Mesodermal cell (in vitro differentiated cells): Measurements from ENCODE around the gene PLCB4.
"Not testable (repeated sequence)": the region's sequence is repeated elsewhere in the genome, so short reads cannot be mapped to it uniquely, and the experiment has no call there.

Experiments
- H3K27ac ChIP-seq: 2 replicates; pipeline ENCODE4 v1.7.0; 2013; ENCODE audit warnings: mild to moderate bottlenecking, low read depth, low read length, moderate library complexity; ENCODE audit not compliant: severe bottlenecking
- H3K36me3 ChIP-seq: 2 replicates; pipeline ENCODE4 v1.7.1; 2013; ENCODE audit warnings: mild to moderate bottlenecking, low read length, moderate library complexity; ENCODE audit not compliant: control insufficient read depth, insufficient read depth
- H3K4me1 ChIP-seq: one replicate; pipeline ENCODE4 v1.7.1; 2013; ENCODE audit warnings: mild to moderate bottlenecking, low read length; ENCODE audit not compliant: insufficient read depth, control insufficient read depth, poor library complexity, severe bottlenecking
- H3K4me3 ChIP-seq: 2 replicates; pipeline ENCODE4 v1.7.0; 2013; ENCODE audit warnings: low read length, control low read depth, mild to moderate bottlenecking; ENCODE audit not compliant: insufficient read depth, poor library complexity, severe bottlenecking; ENCODE audit errors: extremely low read depth
- H3K9me3 ChIP-seq: 2 replicates; pipeline ENCODE4 v1.7.1; 2013; ENCODE audit warnings: mild to moderate bottlenecking, low read length, moderate library complexity; ENCODE audit not compliant: control insufficient read depth
- WGBS, 2 experiments: methylation state at CpG; one replicate each; pipeline ENCODE4 v1.1.5; 2013; ENCODE audit warnings: missing lambda C conversion rate in 2 of 2; ENCODE audit not compliant: insufficient coverage in 2 of 2; 5-methylcytosine and 5-hydroxymethylcytosine counted together

PLCB4 gene

GRCh38 chr20:9032758-9033157, 36.1 kb upstream of the PLCB4 start:
- 91 to 96% methylated on average over 4 of the region's 4 CpGs for WGBS, 2 experiments

GRCh38 chr20:9035126-9035525, 33.8 kb upstream of the PLCB4 start:
- Histone ChIP-seq H3K4me1 (no peaks in the 10 kb centered on the region), H3K4me3 (no peak overlapping the region), H3K27ac (no peak overlapping the region), H3K9me3 (no peaks in the 10 kb centered on the region), H3K36me3 (no peaks in the 10 kb centered on the region)
- 53 to 66% methylated on average over 2 of the region's 3 CpGs for WGBS, 2 experiments

More at GRCh38 chr20:9032758-9033157, 36.1 kb upstream of the PLCB4 start:
- Histone ChIP-seq H3K36me3 (no peaks in the 10 kb centered on the region), H3K9me3 (no peaks in the 10 kb centered on the region), H3K4me3 (no peak overlapping the region), H3K27ac (no peak overlapping the region), H3K4me1 (no peaks in the 10 kb centered on the region)

- H3K4me1 ChIP-seq = no peaks in the 10 kb centered on the region
- H3K4me3 ChIP-seq = no peak overlapping the region
- no peaks in the 10 kb centered on the region for H3K9me3 ChIP-seq
- H3K27ac ChIP-seq = no peak overlapping the region
- no CpG with 5 or more reads among the region's 1 CpG for WGBS, 2 experiments
- H3K36me3 ChIP-seq = no peaks in the 10 kb centered on the region
Observed at GRCh38 chr20:9036593-9036992, 32.3 kb upstream of the PLCB4 start.

GRCh38 chr20:9038791-9039535, 29.9 kb upstream of the PLCB4 start:
- Histone ChIP-seq H3K9me3 (no peaks in the 10 kb centered on the region), H3K4me1 (no peaks in the 10 kb centered on the region), H3K4me3 (no peak overlapping the region), H3K36me3 (no peaks in the 10 kb centered on the region), H3K27ac (no peak overlapping the region)
- WGBS, 2 experiments = 94 to 95% methylated on average over 2 to 3 of the region's 6 CpGs

- H3K27ac ChIP-seq = no peak overlapping the region
- H3K4me1 ChIP-seq = no peaks in the 10 kb centered on the region
- no peaks in the 10 kb centered on the region for H3K9me3 ChIP-seq
- no peaks in the 10 kb centered on the region for H3K36me3 ChIP-seq
- no peak overlapping the region for H3K4me3 ChIP-seq
- no CpG with 5 or more reads among the region's 1 CpG for WGBS, 2 experiments
Observed at GRCh38 chr20:9040863-9041524, 27.9 kb upstream of the PLCB4 start.

GRCh38 chr20:9043364-9043763, 25.5 kb upstream of the PLCB4 start:
- 91 to 100% methylated on average over 3 to 4 of the region's 5 CpGs for WGBS, 2 experiments
- Histone ChIP-seq H3K27ac (no peak overlapping the region), H3K36me3 (no peaks in the 10 kb centered on the region), H3K9me3 (no peaks in the 10 kb centered on the region), H3K4me1 (no peaks in the 10 kb centered on the region), H3K4me3 (no peak overlapping the region)

GRCh38 chr20:9047928-9048327, 21.0 kb upstream of the PLCB4 start:
- H3K36me3 ChIP-seq, H3K9me3 ChIP-seq, H3K27ac ChIP-seq, H3K4me3 ChIP-seq: not testable (repeated sequence)
- H3K4me1 ChIP-seq = peaks cover 20% of the 10 kb centered on the region
- WGBS, 2 experiments = no CpG with 5 or more reads among the region's 1 CpG

- WGBS, 2 experiments = 100% methylated on average over 2 of the region's 2 CpGs; no CpG with 5 or more reads in 1 of the 2 experiments
- peak overlapping the region; percentile 90 for H3K27ac ChIP-seq
Observed at GRCh38 chr20:9051508-9051907, 17.4 kb upstream of the PLCB4 start.

GRCh38 chr20:9052136-9052535, 16.8 kb upstream of the PLCB4 start:
- Histone ChIP-seq H3K27ac (peak overlapping the region; percentile 90), H3K36me3 (no peaks in the 10 kb centered on the region), H3K9me3 (no peaks in the 10 kb centered on the region), H3K4me3 (no peak overlapping the region), H3K4me1 (peaks cover 34% of the 10 kb centered on the region)
- 93 to 100% methylated on average over 2 of the region's 3 CpGs for WGBS, 2 experiments

More at GRCh38 chr20:9051508-9051907, 17.4 kb upstream of the PLCB4 start:
- Histone ChIP-seq H3K4me1 (peaks cover 34% of the 10 kb centered on the region), H3K4me3 (no peak overlapping the region), H3K36me3 (no peaks in the 10 kb centered on the region), H3K9me3 (no peaks in the 10 kb centered on the region)

GRCh38 chr20:9053108-9053507, 15.8 kb upstream of the PLCB4 start:
- H3K27ac ChIP-seq = no peak overlapping the region
- no peaks in the 10 kb centered on the region for H3K9me3 ChIP-seq
- no peaks in the 10 kb centered on the region for H3K36me3 ChIP-seq
- WGBS, 2 experiments = 93 to 95% methylated on average over 2 to 3 of the region's 3 CpGs
- H3K4me3 ChIP-seq = no peak overlapping the region
- H3K4me1 ChIP-seq = peaks cover 34% of the 10 kb centered on the region

GRCh38 chr20:9054176-9054575, 14.7 kb upstream of the PLCB4 start:
- Histone ChIP-seq H3K9me3 (no peaks in the 10 kb centered on the region), H3K27ac (no peak overlapping the region), H3K4me3 (no peak overlapping the region), H3K36me3 (no peaks in the 10 kb centered on the region), H3K4me1 (peaks cover 34% of the 10 kb centered on the region)
- 89 to 92% methylated on average over 1 to 2 of the region's 3 CpGs for WGBS, 2 experiments
